ENCODE data around the gene LHPP.

GRCh38 chr10:124602121-124602561 is 140.5 kb downstream of the LHPP start:
- no peak for TF ChIP-seq EZH2 (IDR thresholded peaks at IDR 0.05; ENCODE audit: insufficient read depth, poor library complexity, severe bottlenecking)
- no peak for TF ChIP-seq EZH2phosphoT487 (IDR thresholded peaks at IDR 0.05; ENCODE audit: insufficient read depth, low read depth)

Measured in GM23248 (cell line).